H1 (cell line): Measurements from ENCODE around the gene TFDP1. TPM values are rescaled to one million over a fixed set of nuclear protein-coding genes. Genes with fewer than 3 reads are reported as not detected.

Experiments used
- CTCF ChIA-PET: fragments of 300-600 bp; sonication (Branson Sonifier 250); formaldehyde crosslinking; loops from one replicate; lab custom pipeline; 2021; ENCODE audit not compliant: partially characterized antibody; lab: Charles Lee
- POLR2A ChIA-PET: fragments of 300-600 bp; sonication (Branson Sonifier 250); formaldehyde crosslinking; loops from one replicate; lab custom pipeline; 2021; ENCODE audit warnings: inconsistent platforms; ENCODE audit not compliant: partially characterized antibody; lab: Charles Lee
- DNase-seq, 2 experiments: peaks; one replicate each; pipeline versions ENCODE4 v3.0.0 to v3.0.0-alpha.2; 2010 to 2022; ENCODE audit warnings: low spot score in 2 of 2, low read depth in 1 of 2, mixed read lengths in 1 of 2
- FAIRE-seq: peaks from 2 replicates; lab custom pipeline; 2011; peaks lifted over from hg19 to GRCh38; lab: Jason Lieb, UNC
- H2AFZ ChIP-seq: 2 replicates; pipeline ENCODE4 v1.8.1; 2012; ENCODE audit warnings: low read length, inconsistent platforms
- H2AK5ac ChIP-seq: 2 replicates; pipeline ENCODE4 v1.6.1; 2013; ENCODE audit warnings: low read depth, low read length
- H2BK120ac ChIP-seq: replicated peaks from 2 replicates; pipeline ENCODE3; 2013; ENCODE audit warnings: low read depth, low read length, inconsistent platforms
- H2BK12ac ChIP-seq: 2 replicates; pipeline ENCODE4 v1.6.1; 2013; ENCODE audit warnings: low read depth, low read length
- H2BK15ac ChIP-seq: 2 replicates; pipeline ENCODE4 v1.6.1; 2013; ENCODE audit warnings: low read length
- H2BK20ac ChIP-seq: 2 replicates; pipeline ENCODE4 v1.6.1; 2013; ENCODE audit warnings: low read length
- H2BK5ac ChIP-seq: 2 replicates; pipeline ENCODE4 v1.6.1; 2013; ENCODE audit warnings: low read depth, low read length
- H3K14ac ChIP-seq: 2 replicates; pipeline ENCODE4 v1.6.1; 2013; ENCODE audit warnings: inconsistent platforms; ENCODE audit not compliant: insufficient read length
- H3K18ac ChIP-seq: 2 replicates; pipeline ENCODE4 v1.6.1; 2013; ENCODE audit warnings: low read length; ENCODE audit errors: extremely low read depth
- H3K23ac ChIP-seq: 2 replicates; pipeline ENCODE4 v1.6.1; 2013; ENCODE audit warnings: inconsistent platforms; ENCODE audit not compliant: insufficient read length
- H3K23me2 ChIP-seq: 2 replicates; pipeline ENCODE4 v1.6.1; 2013; ENCODE audit warnings: low read depth, low read length
- H3K27ac ChIP-seq: 2 replicates; pipeline ENCODE4 v1.6.1; 2011; ENCODE audit warnings: low read depth, low read length, inconsistent platforms
- H3K27me3 ChIP-seq, 4 experiments: replicated peaks in 1 of 4; 1 replicate in 1 of 4; 2 replicates in 3 of 4; pipeline versions ENCODE4 v1.6.1 to v1.8.1; 2011 to 2013; ENCODE audit warnings: low read length in 3 of 4, mild to moderate bottlenecking in 3 of 4, inconsistent platforms in 2 of 4, mixed read lengths in 2 of 4, moderate library complexity in 1 of 4; ENCODE audit not compliant: control insufficient read depth in 3 of 4, insufficient read depth in 3 of 4; ENCODE audit errors: extremely low read depth in 1 of 4
- H3K36me3 ChIP-seq, 4 experiments: 2 replicates each; pipeline versions ENCODE4 v1.6.1 to v1.8.1; 2011 to 2013; ENCODE audit warnings: mild to moderate bottlenecking in 4 of 4, low read length in 3 of 4, moderate library complexity in 2 of 4, control low read depth in 1 of 4, inconsistent platforms in 1 of 4; ENCODE audit not compliant: insufficient read depth in 4 of 4, control insufficient read depth in 2 of 4
- H3K4ac ChIP-seq: replicated peaks from 2 replicates; pipeline ENCODE3; 2013; ENCODE audit warnings: low read length, low read depth, mixed read lengths, inconsistent platforms; ENCODE audit not compliant: insufficient read length
- H3K4me1 ChIP-seq, 4 experiments: replicated peaks in 1 of 4; 1 replicate in 1 of 4; 2 replicates in 3 of 4; pipeline versions ENCODE4 v1.6.1 to v1.8.1; 2011 to 2013; ENCODE audit warnings: low read length in 3 of 4, inconsistent platforms in 2 of 4, mixed read lengths in 1 of 4; ENCODE audit not compliant: insufficient read depth in 4 of 4, control insufficient read depth in 3 of 4
- H3K4me2 ChIP-seq, 2 experiments: 2 replicates each; pipeline versions ENCODE4 v1.6.1 to v1.8.1; 2011 to 2013; ENCODE audit warnings: low read depth in 2 of 2, low read length in 2 of 2, control low read depth in 1 of 2, inconsistent platforms in 1 of 2, mild to moderate bottlenecking in 1 of 2; ENCODE audit not compliant: insufficient read depth in 1 of 2
- H3K4me3 ChIP-seq, 4 experiments: fragments of 200-600, 300-600 bp in 1 of 4; sonication (generic), shearing (Covaris generic), sonication (Bioruptor Twin) in 1 of 4; 2 replicates each; pipeline versions ENCODE4 v1.5.1 to v1.8.1; 2011 to 2016; ENCODE audit warnings: low read length in 4 of 4, low read depth in 3 of 4, control low read depth in 2 of 4, inconsistent platforms in 2 of 4, mild to moderate bottlenecking in 2 of 4, mixed read lengths in 1 of 4, moderate library complexity in 1 of 4; ENCODE audit not compliant: insufficient read depth in 2 of 4; ENCODE audit errors: extremely low read depth in 1 of 4
- H3K56ac ChIP-seq: replicated peaks from 2 replicates; pipeline ENCODE3; 2013; ENCODE audit warnings: low read depth, mild to moderate bottlenecking, mixed read lengths, low read length, inconsistent platforms; ENCODE audit not compliant: insufficient read length
- H3K79me1 ChIP-seq: 2 replicates; pipeline ENCODE4 v1.6.1; 2013; ENCODE audit warnings: low read depth, low read length, control low read depth
- H3K79me2 ChIP-seq, 2 experiments: 2 replicates each; pipeline versions ENCODE4 v1.6.1 to v1.8.1; 2012 to 2013; ENCODE audit warnings: low read length in 2 of 2, mild to moderate bottlenecking in 2 of 2, inconsistent platforms in 1 of 2; ENCODE audit not compliant: insufficient read depth in 2 of 2, control insufficient read depth in 1 of 2
- H3K9ac ChIP-seq, 4 experiments: replicated peaks in 1 of 4; 1 replicate in 1 of 4; 2 replicates in 3 of 4; pipeline versions ENCODE4 v1.6.1 to v1.8.1; 2011 to 2013; ENCODE audit warnings: low read depth in 3 of 4, low read length in 3 of 4, control low read depth in 2 of 4, mild to moderate bottlenecking in 2 of 4, moderate library complexity in 2 of 4, inconsistent platforms in 1 of 4; ENCODE audit errors: extremely low read depth in 1 of 4
- H3K9me3 ChIP-seq, 2 experiments: 2 replicates each; pipeline versions ENCODE4 v1.6.1 to v1.8.1; 2012 to 2013; ENCODE audit warnings: mild to moderate bottlenecking in 2 of 2, moderate library complexity in 2 of 2, control low read depth in 1 of 2, inconsistent platforms in 1 of 2, low read depth in 1 of 2, low read length in 1 of 2, mixed read lengths in 1 of 2; ENCODE audit not compliant: insufficient read depth in 2 of 2
- H4K20me1 ChIP-seq, 2 experiments: replicated peaks in 1 of 2; 2 replicates each; pipeline versions ENCODE3 to v1.8.1; 2011 to 2013; ENCODE audit warnings: inconsistent platforms in 2 of 2, low read length in 2 of 2, mild to moderate bottlenecking in 1 of 2; ENCODE audit not compliant: insufficient read depth in 2 of 2, control insufficient read depth in 1 of 2
- H4K5ac ChIP-seq: 2 replicates; pipeline ENCODE4 v1.6.1; 2013; ENCODE audit warnings: low read length, low read depth, mixed read lengths, inconsistent platforms; ENCODE audit not compliant: insufficient read length
- H4K8ac ChIP-seq: 2 replicates; pipeline ENCODE4 v1.8.0; 2013; ENCODE audit warnings: mild to moderate bottlenecking, moderate library complexity, low read length, inconsistent platforms; ENCODE audit not compliant: insufficient read depth; ENCODE audit errors: extremely low read depth
- H4K91ac ChIP-seq: replicated peaks from 2 replicates; pipeline ENCODE3; 2013; ENCODE audit warnings: low read length, mixed read lengths, inconsistent platforms; ENCODE audit not compliant: insufficient read length
- ASH2L ChIP-seq: fragments of 200-600, 300-600 bp; sonication (generic); IDR thresholded peaks from one replicate; pipeline ENCODE4 v1.7.1; 2017; ENCODE audit warnings: low read length
- SAP30 ChIP-seq: fragments of 300-600 bp; sonication (generic); IDR thresholded peaks from 2 replicates; pipeline ENCODE4 v1.7.1; 2012; ENCODE audit warnings: low read length, moderate library complexity, mild to moderate bottlenecking, inconsistent platforms; ENCODE audit not compliant: insufficient read depth, insufficient replicate concordance
- WGBS, 2 experiments: shearing (Covaris generic) in 1 of 2; methylation state at CpG; one replicate each; pipeline versions ENCODE4 v1.1.6 to v1.1.7; 2013 to 2015; ENCODE audit warnings: low lambda C conversion rate in 2 of 2, mixed read lengths in 2 of 2, inconsistent platforms in 1 of 2, low coverage in 1 of 2, missing lambda C conversion rate in 1 of 2; ENCODE audit not compliant: insufficient replicate concordance in 2 of 2, insufficient coverage in 1 of 2, insufficient read length in 1 of 2; ENCODE audit errors: extremely low coverage in 1 of 2, missing lambda C conversion rate in 1 of 2; 5-methylcytosine and 5-hydroxymethylcytosine counted together
- polyA plus RNA-seq, 7 experiments: library from polyadenylated mRNA; depleted of rRNA in 3 of 7; stranded (reverse) in 5 of 7; unstranded in 2 of 7; fragments of >200 nt in 5 of 7; fragments of 200-250 nt in 2 of 7; gene quantifications; 1 replicate in 5 of 7; 2 replicates in 1 of 7; 4 replicates in 1 of 7; pipeline versions ENCODE4 v1.2.1 to v1.2.3, GENCODE V29; 2011 to 2013; ENCODE audit warnings: missing spikeins in 2 of 7, mixed read lengths in 2 of 7
- total RNA-seq: library from RNA; stranded (reverse); fragmentation: NEBNext Ultra II Directional; extraction: Animal tissue kit (Norgen Biotek cat#: 25700); gene quantifications from 2 replicates; pipeline ENCODE4 v1.2.1, GENCODE V29; 2021

TFDP1 gene
- total and polyA plus RNA-seq, 2 of the 8 experiments (the other 6 are each of a cell fraction or from before 2014, with no cell fraction given) = 43.6 to 81.9 TPM

DNA sequence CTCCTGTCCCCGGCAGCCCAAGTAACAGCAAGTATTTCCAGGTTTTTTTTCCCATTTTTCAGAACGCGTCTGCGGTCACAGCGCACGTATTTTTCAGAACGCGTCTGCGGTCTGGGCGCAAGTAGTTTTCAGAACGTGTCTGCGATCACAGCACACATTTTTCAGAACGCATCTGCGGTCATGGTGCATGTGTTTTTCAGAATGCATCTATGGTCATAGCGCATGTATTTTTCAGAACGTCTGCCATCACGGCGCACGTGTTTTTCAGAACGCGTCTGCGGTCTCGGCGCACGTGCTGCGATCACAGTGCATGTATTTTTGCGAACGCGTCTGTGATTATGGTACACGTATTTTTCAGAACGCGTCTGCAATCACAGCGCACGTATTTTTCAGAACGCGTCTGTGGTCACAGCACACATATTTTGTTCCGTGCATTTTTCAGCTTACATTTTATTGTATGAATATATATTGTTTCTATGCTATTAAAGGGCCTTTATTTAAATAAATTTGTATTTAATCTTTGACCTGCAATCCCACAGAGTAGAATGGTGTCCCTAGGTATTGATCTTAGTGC is 53.7 kb downstream of the TFDP1 start:
- DNase-seq (no peak), FAIRE-seq (no peak)
- no peak overlapping the region for H3K4me2 ChIP-seq
- no peak for TF ChIP-seq SAP30
- TF ChIP-seq ASH2L = no peak
- H3K9me3 ChIP-seq = peaks cover 16 to 23% of the 10 kb centered on the region in 2 experiments
- no peak overlapping the region for H3K27ac ChIP-seq
- H3K14ac ChIP-seq = no peak overlapping the region
- no peak overlapping the region for H2BK20ac ChIP-seq
- no peak overlapping the region for H4K91ac ChIP-seq
- no peak overlapping the region for H2AK5ac ChIP-seq
- no peaks in the 10 kb centered on the region for H3K79me1 ChIP-seq
- 95% methylated on average over 37 of the region's 37 CpGs; no CpG with 5 or more reads in 1 of the 2 experiments for WGBS, 2 experiments
- ChIA-PET POLR2A (no interaction called here), CTCF (interaction anchor here (1.2 to 1.7 kb wide), 3 partner anchors 17 to 164 kb away, joined by 3 to 4 read pairs (median 3); no protein-coding TSS in a partner anchor)
- H4K20me1 ChIP-seq = peaks cover 0 to 5% of the 10 kb centered on the region in 2 experiments
- H4K8ac ChIP-seq = no peak overlapping the region
- no peaks in the 10 kb centered on the region for H3K79me2 ChIP-seq
- H2BK15ac ChIP-seq = no peak overlapping the region
- H3K9ac ChIP-seq = no peak overlapping the region
- H3K27me3 ChIP-seq = no peaks in the 10 kb centered on the region
- H3K4ac ChIP-seq = no peak overlapping the region
- no peak overlapping the region for H2BK120ac ChIP-seq
- no peak overlapping the region for H4K5ac ChIP-seq
- no peak overlapping the region for H2AFZ ChIP-seq
- no peak overlapping the region for H3K23ac ChIP-seq
- H3K23me2 ChIP-seq = no peaks in the 10 kb centered on the region
- no peak overlapping the region for H3K18ac ChIP-seq
- no peak overlapping the region for H3K4me3 ChIP-seq
- H2BK5ac ChIP-seq = no peak overlapping the region
- H2BK12ac ChIP-seq = no peak overlapping the region
- no peaks in the 10 kb centered on the region for H3K4me1 ChIP-seq
- no peak overlapping the region for H3K56ac ChIP-seq
- peaks cover 14 to 79% (median 57%) of the 10 kb centered on the region in 4 experiments for H3K36me3 ChIP-seq
